22Rv1 (cell line): Measurements from ENCODE around the gene CARF.

ENCODE experiments used
- ZFX ChIP-seq: fragments of 450-650 bp; IDR thresholded peaks from 2 replicates; pipeline ENCODE4 v1.6.1; 2017; ENCODE audit warnings: antibody characterized with exemption, borderline replicate concordance
- TF ChIP-seq, protein P1 (sequence below): fragments of 450-650 bp; IDR thresholded peaks from 2 replicates; pipeline ENCODE4 v1.5.1; 2017; ENCODE audit warnings: mild to moderate bottlenecking

DNA sequence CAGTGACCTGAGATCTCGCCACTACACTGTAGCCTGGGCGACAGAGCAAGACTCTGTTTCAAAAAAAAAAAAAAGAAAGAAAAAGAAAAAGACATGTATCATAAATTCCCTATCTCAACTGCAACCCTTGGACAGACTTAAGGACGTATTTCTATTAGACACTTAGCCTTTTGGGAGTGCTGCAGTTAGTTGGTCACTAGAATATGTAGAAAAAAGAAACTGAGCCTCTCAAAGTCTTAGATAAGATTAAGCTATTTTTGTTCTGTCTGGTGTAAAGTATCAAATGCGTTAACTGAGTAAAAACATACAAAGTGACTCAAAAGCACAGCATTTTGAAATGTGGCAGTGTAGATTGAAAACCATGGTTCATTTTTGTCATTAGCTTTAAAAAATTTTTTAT, 109.9 kb downstream of the CARF start:
- TF ChIP-seq, protein P1, sequence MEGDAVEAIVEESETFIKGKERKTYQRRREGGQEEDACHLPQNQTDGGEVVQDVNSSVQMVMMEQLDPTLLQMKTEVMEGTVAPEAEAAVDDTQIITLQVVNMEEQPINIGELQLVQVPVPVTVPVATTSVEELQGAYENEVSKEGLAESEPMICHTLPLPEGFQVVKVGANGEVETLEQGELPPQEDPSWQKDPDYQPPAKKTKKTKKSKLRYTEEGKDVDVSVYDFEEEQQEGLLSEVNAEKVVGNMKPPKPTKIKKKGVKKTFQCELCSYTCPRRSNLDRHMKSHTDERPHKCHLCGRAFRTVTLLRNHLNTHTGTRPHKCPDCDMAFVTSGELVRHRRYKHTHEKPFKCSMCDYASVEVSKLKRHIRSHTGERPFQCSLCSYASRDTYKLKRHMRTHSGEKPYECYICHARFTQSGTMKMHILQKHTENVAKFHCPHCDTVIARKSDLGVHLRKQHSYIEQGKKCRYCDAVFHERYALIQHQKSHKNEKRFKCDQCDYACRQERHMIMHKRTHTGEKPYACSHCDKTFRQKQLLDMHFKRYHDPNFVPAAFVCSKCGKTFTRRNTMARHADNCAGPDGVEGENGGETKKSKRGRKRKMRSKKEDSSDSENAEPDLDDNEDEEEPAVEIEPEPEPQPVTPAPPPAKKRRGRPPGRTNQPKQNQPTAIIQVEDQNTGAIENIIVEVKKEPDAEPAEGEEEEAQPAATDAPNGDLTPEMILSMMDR: no peak
- no peak for TF ChIP-seq ZFX
